Breast epithelium (tissue), 3 donors: ENCODE data around the gene DHX35.

ENCODE experiments used
- CTCF ChIP-seq, 3 donors: fragments of 450-650 bp; IDR thresholded peaks; one replicate each; pipeline ENCODE4 v1.5.1; 2016 to 2017; ENCODE audit warnings: antibody characterized with exemption in 3 of 3, mild to moderate bottlenecking in 3 of 3, moderate library complexity in 3 of 3
- POLR2A ChIP-seq: fragments of 450-650 bp; IDR thresholded peaks from one replicate; pipeline ENCODE4 v1.6.1; 2016; ENCODE audit warnings: antibody characterized with exemption, mild to moderate bottlenecking, moderate library complexity

DNA sequence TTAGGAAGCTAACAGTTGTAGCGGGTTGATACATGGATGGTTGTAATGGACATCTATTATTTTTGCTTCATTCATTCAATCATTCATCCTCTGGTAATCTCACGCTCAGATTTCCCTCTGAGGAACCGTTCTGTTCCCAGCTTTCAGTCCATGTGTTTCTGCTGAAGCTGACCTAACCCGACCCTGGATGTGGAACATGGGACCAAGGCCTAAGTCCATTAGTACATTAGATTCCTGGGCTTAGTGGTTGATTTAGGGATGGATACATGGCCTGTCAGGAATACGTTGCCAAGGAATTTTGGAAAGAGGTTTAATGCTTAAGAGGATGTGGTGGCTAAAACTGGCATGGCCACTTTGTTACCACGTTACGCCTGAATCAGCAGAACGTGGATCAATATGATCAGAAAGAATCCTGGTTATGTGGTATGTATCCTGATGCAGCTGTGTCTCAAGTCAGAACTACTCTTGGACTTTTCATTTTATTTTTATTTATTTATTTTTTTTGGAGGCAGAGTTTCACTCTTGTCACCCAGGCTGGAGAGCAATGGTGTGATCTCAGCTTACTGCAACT, 4.1 kb upstream of the DHX35 start:
- TF ChIP-seq CTCF (IDR thresholded peaks at IDR 0.05) (no peak), POLR2A (no peak)
